ENCODE results near the gene GLOD5. TPM values are rescaled to one million over a fixed set of nuclear protein-coding genes. Genes with fewer than 3 reads are reported as not detected.

The GLOD5 gene
- polyA plus RNA-seq, 1 donor from 2014 or later = not detected

DNA sequence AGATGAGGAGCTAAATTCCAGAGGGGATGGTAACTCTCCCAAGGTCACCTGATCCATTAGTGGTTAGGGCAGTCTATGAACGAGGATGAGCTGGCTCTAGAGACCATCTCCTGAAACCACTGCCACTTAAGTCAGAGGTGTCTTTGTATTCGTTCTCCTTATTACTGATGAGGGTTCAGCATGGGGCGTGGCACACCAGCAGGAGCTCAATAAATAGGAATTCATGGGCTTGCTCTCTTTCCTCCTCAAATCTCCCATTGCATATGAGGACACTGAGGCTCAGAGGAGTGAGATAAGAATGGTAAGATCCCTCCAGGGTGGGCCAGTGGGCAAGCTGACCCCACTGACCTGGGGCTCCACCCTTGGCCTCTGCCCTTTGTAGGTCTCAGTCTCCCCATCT is 23.2 kb downstream of the GLOD5 start:
- H3F3A ChIP-seq (ENCODE audit: insufficient read depth, low read length, poor library complexity, severe bottlenecking) = no peaks in the 10 kb centered on the region
- H3K4me2 ChIP-seq (ENCODE audit: low read length) = no peak overlapping the region
- no peak overlapping the region for H3K4me3 ChIP-seq (ENCODE audit: low read length)
- H3K79me2 ChIP-seq (replicated peaks; ENCODE audit: insufficient read depth, low read length) = no peaks in the 10 kb centered on the region
- no peak overlapping the region for H3K9ac ChIP-seq (ENCODE audit: low read length)
- TF ChIP-seq CTCF (IDR thresholded peaks at IDR 0.05; ENCODE audit: poor library complexity, severe bottlenecking) (no peak), RAD21 (conservative IDR thresholded peaks at IDR 0.05) (no peak), EP300 (conservative IDR thresholded peaks at IDR 0.05; ENCODE audit: poor library complexity, severe bottlenecking) (no peak), MXI1 (conservative IDR thresholded peaks at IDR 0.05; ENCODE audit: poor library complexity, severe bottlenecking) (no peak), TAF1 (IDR thresholded peaks at IDR 0.05; ENCODE audit: low read depth) (no peak), EZH2 (IDR thresholded peaks at IDR 0.05; ENCODE audit: borderline replicate concordance, insufficient read depth, low read length, poor library complexity, severe bottlenecking) (no peak), POLR2AphosphoS5 (IDR thresholded peaks at IDR 0.05) (no peak), SMC3 (conservative IDR thresholded peaks at IDR 0.05; ENCODE audit: poor library complexity) (no peak)
- TF ChIP-seq, protein P1, sequence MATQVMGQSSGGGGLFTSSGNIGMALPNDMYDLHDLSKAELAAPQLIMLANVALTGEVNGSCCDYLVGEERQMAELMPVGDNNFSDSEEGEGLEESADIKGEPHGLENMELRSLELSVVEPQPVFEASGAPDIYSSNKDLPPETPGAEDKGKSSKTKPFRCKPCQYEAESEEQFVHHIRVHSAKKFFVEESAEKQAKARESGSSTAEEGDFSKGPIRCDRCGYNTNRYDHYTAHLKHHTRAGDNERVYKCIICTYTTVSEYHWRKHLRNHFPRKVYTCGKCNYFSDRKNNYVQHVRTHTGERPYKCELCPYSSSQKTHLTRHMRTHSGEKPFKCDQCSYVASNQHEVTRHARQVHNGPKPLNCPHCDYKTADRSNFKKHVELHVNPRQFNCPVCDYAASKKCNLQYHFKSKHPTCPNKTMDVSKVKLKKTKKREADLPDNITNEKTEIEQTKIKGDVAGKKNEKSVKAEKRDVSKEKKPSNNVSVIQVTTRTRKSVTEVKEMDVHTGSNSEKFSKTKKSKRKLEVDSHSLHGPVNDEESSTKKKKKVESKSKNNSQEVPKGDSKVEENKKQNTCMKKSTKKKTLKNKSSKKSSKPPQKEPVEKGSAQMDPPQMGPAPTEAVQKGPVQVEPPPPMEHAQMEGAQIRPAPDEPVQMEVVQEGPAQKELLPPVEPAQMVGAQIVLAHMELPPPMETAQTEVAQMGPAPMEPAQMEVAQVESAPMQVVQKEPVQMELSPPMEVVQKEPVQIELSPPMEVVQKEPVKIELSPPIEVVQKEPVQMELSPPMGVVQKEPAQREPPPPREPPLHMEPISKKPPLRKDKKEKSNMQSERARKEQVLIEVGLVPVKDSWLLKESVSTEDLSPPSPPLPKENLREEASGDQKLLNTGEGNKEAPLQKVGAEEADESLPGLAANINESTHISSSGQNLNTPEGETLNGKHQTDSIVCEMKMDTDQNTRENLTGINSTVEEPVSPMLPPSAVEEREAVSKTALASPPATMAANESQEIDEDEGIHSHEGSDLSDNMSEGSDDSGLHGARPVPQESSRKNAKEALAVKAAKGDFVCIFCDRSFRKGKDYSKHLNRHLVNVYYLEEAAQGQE (IDR thresholded peaks at IDR 0.05; ENCODE audit: borderline replicate concordance) = no peak
- H3K27me3 ChIP-seq (ENCODE audit: insufficient read depth, low read depth, low read length) = no peaks in the 10 kb centered on the region
- no peaks in the 10 kb centered on the region for H4K20me1 ChIP-seq (ENCODE audit: insufficient read depth)
- no peaks in the 10 kb centered on the region for H3K9me2 ChIP-seq (ENCODE audit: insufficient read depth, low read length)
- H3K36me3 ChIP-seq (ENCODE audit: insufficient read depth, low read length) = no peaks in the 10 kb centered on the region
- no peak overlapping the region for H2AFZ ChIP-seq (ENCODE audit: low read depth, low read length)
- no peak overlapping the region for H3K27ac ChIP-seq (ENCODE audit: low read length)
- no peaks in the 10 kb centered on the region for H3K9me3 ChIP-seq (ENCODE audit: low read length)

- Histone ChIP-seq H3K36me3 (ENCODE audit: insufficient read depth, low read length) (no peaks in the 10 kb centered on the region), H3F3A (ENCODE audit: insufficient read depth, low read length, poor library complexity, severe bottlenecking) (no peaks in the 10 kb centered on the region), H3K4me2 (ENCODE audit: low read length) (no peak overlapping the region), H4K20me1 (ENCODE audit: insufficient read depth) (no peaks in the 10 kb centered on the region), H3K79me2 (replicated peaks; ENCODE audit: insufficient read depth, low read length) (no peaks in the 10 kb centered on the region), H3K27ac (ENCODE audit: low read length) (no peak overlapping the region), H3K27me3 (ENCODE audit: insufficient read depth, low read depth, low read length) (no peaks in the 10 kb centered on the region), H3K9ac (ENCODE audit: low read length) (no peak overlapping the region), H3K4me3 (ENCODE audit: low read length) (no peak overlapping the region), H3K9me2 (ENCODE audit: insufficient read depth, low read length) (no peaks in the 10 kb centered on the region), H3K9me3 (ENCODE audit: low read length) (no peaks in the 10 kb centered on the region), H2AFZ (ENCODE audit: low read depth, low read length) (no peak overlapping the region)
- TF ChIP-seq SMC3 (conservative IDR thresholded peaks at IDR 0.05; ENCODE audit: poor library complexity) (no peak), RAD21 (conservative IDR thresholded peaks at IDR 0.05) (no peak), MXI1 (conservative IDR thresholded peaks at IDR 0.05; ENCODE audit: poor library complexity, severe bottlenecking) (no peak), POLR2AphosphoS5 (IDR thresholded peaks at IDR 0.05) (no peak), EZH2 (IDR thresholded peaks at IDR 0.05; ENCODE audit: borderline replicate concordance, insufficient read depth, low read length, poor library complexity, severe bottlenecking) (no peak), EP300 (conservative IDR thresholded peaks at IDR 0.05; ENCODE audit: poor library complexity, severe bottlenecking) (no peak), CTCF (IDR thresholded peaks at IDR 0.05; ENCODE audit: poor library complexity, severe bottlenecking) (no peak), TAF1 (IDR thresholded peaks at IDR 0.05; ENCODE audit: low read depth) (no peak)
- TF ChIP-seq, protein P1 (IDR thresholded peaks at IDR 0.05; ENCODE audit: borderline replicate concordance) = no peak
Observed at GRCh38 chrX:48785186-48785539, 23.6 kb downstream of the GLOD5 start.

Measured in neural cell (in vitro differentiated cells).